Stimulated activated CD8-positive, alpha-beta memory T cell treated with anti-CD3 and anti-CD28 coated beads, Interleukin-12 subunit alpha, Interleukin-12 subunit beta, amount 100 ng/mL, for 1 hour (primary cell): ENCODE results near the gene CELF4.

Experiments
- DNase-seq: peaks from one replicate; pipeline ENCODE4 v3.0.0-alpha.2; 2020; ENCODE audit warnings: low read depth

Gene CELF4

GRCh38 chr18:37547196-37547827 lies 18.3 kb downstream of the CELF4 start:
- DNase-seq: no peak

GRCh38 chr18:37546651-37547050 lies 18.9 kb downstream of the CELF4 start:
- no peak for DNase-seq

GRCh38 chr18:37546272-37546537 lies 19.4 kb downstream of the CELF4 start:
- no peak for DNase-seq

- no peak for DNase-seq
Observed at GRCh38 chr18:37545461-37546271, 19.9 kb downstream of the CELF4 start.

- no peak for DNase-seq
Observed at GRCh38 chr18:37544713-37545112, 20.9 kb downstream of the CELF4 start.

- no peak for DNase-seq
Observed at GRCh38 chr18:37544217-37544616, 21.4 kb downstream of the CELF4 start.

- no peak for DNase-seq
Observed at GRCh38 chr18:37543321-37543720, 22.3 kb downstream of the CELF4 start.

GRCh38 chr18:37541517-37541916 lies 24.1 kb downstream of the CELF4 start:
- no peak for DNase-seq

- DNase-seq: no peak
Observed at GRCh38 chr18:37540424-37541138, 25.0 kb downstream of the CELF4 start.

- no peak for DNase-seq
Observed at GRCh38 chr18:37539236-37539635, 26.4 kb downstream of the CELF4 start.

GRCh38 chr18:37538526-37539205 lies 26.9 kb downstream of the CELF4 start:
- no peak for DNase-seq

- no peak for DNase-seq
Observed at GRCh38 chr18:37537868-37538525, 27.6 kb downstream of the CELF4 start.

- DNase-seq: no peak
Observed at GRCh38 chr18:37536656-37537055, 28.9 kb downstream of the CELF4 start.

- no peak for DNase-seq
Observed at GRCh38 chr18:37535968-37536367, 29.6 kb downstream of the CELF4 start.

GRCh38 chr18:37534627-37535026 lies 31.0 kb downstream of the CELF4 start:
- DNase-seq: no peak

- DNase-seq: no peak
Observed at GRCh38 chr18:37533647-37534584, 31.7 kb downstream of the CELF4 start.

- DNase-seq: no peak
Observed at GRCh38 chr18:37532917-37533316, 32.7 kb downstream of the CELF4 start.

- DNase-seq: no peak
Observed at GRCh38 chr18:37529863-37530262, 35.7 kb downstream of the CELF4 start.

GRCh38 chr18:37529296-37529695 lies 36.3 kb downstream of the CELF4 start:
- DNase-seq: no peak

GRCh38 chr18:37527395-37527794 lies 38.2 kb downstream of the CELF4 start:
- DNase-seq: no peak

- DNase-seq: no peak
Observed at GRCh38 chr18:37525262-37525585, 40.4 kb downstream of the CELF4 start.
